WTC11 (cell line): ENCODE measurements around the gene GFPT1. TPM values are rescaled to one million over a fixed set of nuclear protein-coding genes. Genes with fewer than 3 reads are reported as not detected.
"Not testable (repeated sequence)": the region's sequence is repeated elsewhere in the genome, so short reads cannot be mapped to it uniquely, and the experiment has no call there.

Experiments
- ATAC-seq: fragments of 200-7000 bp; cut with Tn5 transposase; 2 replicates; pipeline ENCODE4 v1.10.0; 2021; ENCODE audit warnings: mild to moderate bottlenecking, moderate library complexity
- CTCF ChIA-PET: fragments of 300-600 bp; sonication (Branson Sonifier 250); formaldehyde crosslinking; loops from one replicate; lab custom pipeline; 2021; ENCODE audit warnings: antibody characterized with exemption; lab: Charles Lee
- POLR2A ChIA-PET: fragments of 350-600 bp; sonication (Branson Sonifier 250); formaldehyde crosslinking; loops from one replicate; lab custom pipeline; 2021; ENCODE audit warnings: antibody characterized with exemption; lab: Charles Lee
- DNase-seq: peaks from one replicate; pipeline ENCODE4 v3.0.0; 2021; ENCODE audit warnings: low spot score
- H3K27ac Mint-ChIP-seq: 2 replicates; pipeline ENCODE4 v1.8.0; 2021; ENCODE audit warnings: mixed read lengths
- H3K27me3 Mint-ChIP-seq: 2 replicates; pipeline ENCODE4 v1.8.0; 2021; ENCODE audit warnings: low read depth, mild to moderate bottlenecking, moderate library complexity, mixed read lengths
- H3K36me3 Mint-ChIP-seq: 2 replicates; pipeline ENCODE4 v1.8.0; 2021; ENCODE audit warnings: mixed read lengths
- H3K4me1 Mint-ChIP-seq: 2 replicates; pipeline ENCODE4 v1.8.0; 2022; ENCODE audit warnings: mixed read lengths
- H3K4me3 Mint-ChIP-seq: 2 replicates; pipeline ENCODE4 v1.8.0; 2021; ENCODE audit warnings: mild to moderate bottlenecking, moderate library complexity, mixed read lengths
- H3K9me3 Mint-ChIP-seq: 2 replicates; pipeline ENCODE4 v1.8.0; 2021; ENCODE audit warnings: mixed read lengths
- EMX1 ChIP-seq: fragments of 250-450 bp; sonication (Bioruptor Pico); IDR thresholded peaks from 2 replicates; pipeline ENCODE4 v1.8.0; 2021; ENCODE audit warnings: mild to moderate bottlenecking
- HMGA2 ChIP-seq: fragments of 250-450 bp; sonication (Bioruptor Pico); IDR thresholded peaks from 2 replicates; pipeline ENCODE4 v1.4.0; 2021; ENCODE audit warnings: mild to moderate bottlenecking, moderate library complexity
- RORB ChIP-seq: fragments of 250-450 bp; sonication (Bioruptor Pico); IDR thresholded peaks from 2 replicates; pipeline ENCODE4 v1.9.0; 2021; ENCODE audit warnings: mild to moderate bottlenecking
- TCF7 ChIP-seq: sonication (generic); formaldehyde crosslinking; IDR thresholded peaks from 2 replicates; pipeline ENCODE4 v1.8.0; 2022; ENCODE audit warnings: mild to moderate bottlenecking, low read depth, missing genetic modification reagents, moderate library complexity
- ZNF138 ChIP-seq: sonication (generic); formaldehyde crosslinking; conservative IDR thresholded peaks from 2 replicates; pipeline ENCODE4 v1.8.1; 2022; ENCODE audit warnings: mild to moderate bottlenecking, moderate library complexity, missing genetic modification reagents
- total RNA-seq: library from RNA; stranded (reverse); gene quantifications from 3 replicates; pipeline ENCODE4 v1.2.3, GENCODE V29; 2021
- TF ChIP-seq, protein P1 (sequence below): sonication (generic); formaldehyde crosslinking; IDR thresholded peaks from 2 replicates; pipeline ENCODE4 v1.8.1; 2023; ENCODE audit warnings: mild to moderate bottlenecking, missing genetic modification reagents, borderline replicate concordance
- TF ChIP-seq, protein P2 (sequence below): sonication (generic); formaldehyde crosslinking; IDR thresholded peaks from 2 replicates; pipeline ENCODE4 v1.8.0; 2022; ENCODE audit warnings: missing genetic modification reagents
- TF ChIP-seq, protein P3 (sequence below): sonication (generic); formaldehyde crosslinking; IDR thresholded peaks from 2 replicates; pipeline ENCODE4 v1.8.0; 2023; ENCODE audit warnings: missing genetic modification reagents, mild to moderate bottlenecking, borderline replicate concordance
- TF ChIP-seq, protein P4 (sequence below): sonication (generic); formaldehyde crosslinking; IDR thresholded peaks from 2 replicates; pipeline ENCODE4 v1.8.0; 2022; ENCODE audit warnings: mild to moderate bottlenecking, missing genetic modification reagents
- TF ChIP-seq, protein P5 (sequence below): sonication (generic); formaldehyde crosslinking; IDR thresholded peaks from 2 replicates; pipeline ENCODE4 v1.8.1; 2023; ENCODE audit warnings: mild to moderate bottlenecking, moderate library complexity, missing genetic modification reagents

GFPT1 gene
- total RNA-seq, 1 experiment from 2014 or later, result 65.5 TPM

DNA sequence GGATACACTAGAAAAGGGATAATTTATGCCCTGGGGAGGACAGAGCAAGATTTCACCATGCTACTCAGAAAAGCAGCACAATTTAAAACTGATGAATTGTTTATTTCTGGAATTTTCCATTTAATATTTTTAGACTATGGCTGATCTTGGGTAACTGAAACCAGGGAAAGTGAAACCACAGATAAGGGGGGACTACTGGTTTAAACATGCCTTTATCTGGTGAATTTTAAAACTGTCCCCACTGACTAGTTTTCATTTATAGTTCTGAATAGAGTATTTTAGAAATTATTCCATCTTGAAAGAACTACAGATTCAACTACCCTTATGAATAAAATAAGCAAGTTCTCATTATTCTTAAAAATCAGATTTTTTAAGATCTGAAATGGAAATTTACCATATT is 35.2 kb upstream of the GFPT1 start (continued):
- TF ChIP-seq, protein P1, sequence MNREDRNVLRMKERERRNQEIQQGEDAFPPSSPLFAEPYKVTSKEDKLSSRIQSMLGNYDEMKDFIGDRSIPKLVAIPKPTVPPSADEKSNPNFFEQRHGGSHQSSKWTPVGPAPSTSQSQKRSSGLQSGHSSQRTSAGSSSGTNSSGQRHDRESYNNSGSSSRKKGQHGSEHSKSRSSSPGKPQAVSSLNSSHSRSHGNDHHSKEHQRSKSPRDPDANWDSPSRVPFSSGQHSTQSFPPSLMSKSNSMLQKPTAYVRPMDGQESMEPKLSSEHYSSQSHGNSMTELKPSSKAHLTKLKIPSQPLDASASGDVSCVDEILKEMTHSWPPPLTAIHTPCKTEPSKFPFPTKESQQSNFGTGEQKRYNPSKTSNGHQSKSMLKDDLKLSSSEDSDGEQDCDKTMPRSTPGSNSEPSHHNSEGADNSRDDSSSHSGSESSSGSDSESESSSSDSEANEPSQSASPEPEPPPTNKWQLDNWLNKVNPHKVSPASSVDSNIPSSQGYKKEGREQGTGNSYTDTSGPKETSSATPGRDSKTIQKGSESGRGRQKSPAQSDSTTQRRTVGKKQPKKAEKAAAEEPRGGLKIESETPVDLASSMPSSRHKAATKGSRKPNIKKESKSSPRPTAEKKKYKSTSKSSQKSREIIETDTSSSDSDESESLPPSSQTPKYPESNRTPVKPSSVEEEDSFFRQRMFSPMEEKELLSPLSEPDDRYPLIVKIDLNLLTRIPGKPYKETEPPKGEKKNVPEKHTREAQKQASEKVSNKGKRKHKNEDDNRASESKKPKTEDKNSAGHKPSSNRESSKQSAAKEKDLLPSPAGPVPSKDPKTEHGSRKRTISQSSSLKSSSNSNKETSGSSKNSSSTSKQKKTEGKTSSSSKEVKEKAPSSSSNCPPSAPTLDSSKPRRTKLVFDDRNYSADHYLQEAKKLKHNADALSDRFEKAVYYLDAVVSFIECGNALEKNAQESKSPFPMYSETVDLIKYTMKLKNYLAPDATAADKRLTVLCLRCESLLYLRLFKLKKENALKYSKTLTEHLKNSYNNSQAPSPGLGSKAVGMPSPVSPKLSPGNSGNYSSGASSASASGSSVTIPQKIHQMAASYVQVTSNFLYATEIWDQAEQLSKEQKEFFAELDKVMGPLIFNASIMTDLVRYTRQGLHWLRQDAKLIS, result no peak
- TF ChIP-seq, protein P2, sequence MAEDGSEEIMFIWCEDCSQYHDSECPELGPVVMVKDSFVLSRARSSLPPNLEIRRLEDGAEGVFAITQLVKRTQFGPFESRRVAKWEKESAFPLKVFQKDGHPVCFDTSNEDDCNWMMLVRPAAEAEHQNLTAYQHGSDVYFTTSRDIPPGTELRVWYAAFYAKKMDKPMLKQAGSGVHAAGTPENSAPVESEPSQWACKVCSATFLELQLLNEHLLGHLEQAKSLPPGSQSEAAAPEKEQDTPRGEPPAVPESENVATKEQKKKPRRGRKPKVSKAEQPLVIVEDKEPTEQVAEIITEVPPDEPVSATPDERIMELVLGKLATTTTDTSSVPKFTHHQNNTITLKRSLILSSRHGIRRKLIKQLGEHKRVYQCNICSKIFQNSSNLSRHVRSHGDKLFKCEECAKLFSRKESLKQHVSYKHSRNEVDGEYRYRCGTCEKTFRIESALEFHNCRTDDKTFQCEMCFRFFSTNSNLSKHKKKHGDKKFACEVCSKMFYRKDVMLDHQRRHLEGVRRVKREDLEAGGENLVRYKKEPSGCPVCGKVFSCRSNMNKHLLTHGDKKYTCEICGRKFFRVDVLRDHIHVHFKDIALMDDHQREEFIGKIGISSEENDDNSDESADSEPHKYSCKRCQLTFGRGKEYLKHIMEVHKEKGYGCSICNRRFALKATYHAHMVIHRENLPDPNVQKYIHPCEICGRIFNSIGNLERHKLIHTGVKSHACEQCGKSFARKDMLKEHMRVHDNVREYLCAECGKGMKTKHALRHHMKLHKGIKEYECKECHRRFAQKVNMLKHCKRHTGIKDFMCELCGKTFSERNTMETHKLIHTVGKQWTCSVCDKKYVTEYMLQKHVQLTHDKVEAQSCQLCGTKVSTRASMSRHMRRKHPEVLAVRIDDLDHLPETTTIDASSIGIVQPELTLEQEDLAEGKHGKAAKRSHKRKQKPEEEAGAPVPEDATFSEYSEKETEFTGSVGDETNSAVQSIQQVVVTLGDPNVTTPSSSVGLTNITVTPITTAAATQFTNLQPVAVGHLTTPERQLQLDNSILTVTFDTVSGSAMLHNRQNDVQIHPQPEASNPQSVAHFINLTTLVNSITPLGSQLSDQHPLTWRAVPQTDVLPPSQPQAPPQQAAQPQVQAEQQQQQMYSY (CRISPR knock-in tag), result no peak
- TF ChIP-seq, protein P3, sequence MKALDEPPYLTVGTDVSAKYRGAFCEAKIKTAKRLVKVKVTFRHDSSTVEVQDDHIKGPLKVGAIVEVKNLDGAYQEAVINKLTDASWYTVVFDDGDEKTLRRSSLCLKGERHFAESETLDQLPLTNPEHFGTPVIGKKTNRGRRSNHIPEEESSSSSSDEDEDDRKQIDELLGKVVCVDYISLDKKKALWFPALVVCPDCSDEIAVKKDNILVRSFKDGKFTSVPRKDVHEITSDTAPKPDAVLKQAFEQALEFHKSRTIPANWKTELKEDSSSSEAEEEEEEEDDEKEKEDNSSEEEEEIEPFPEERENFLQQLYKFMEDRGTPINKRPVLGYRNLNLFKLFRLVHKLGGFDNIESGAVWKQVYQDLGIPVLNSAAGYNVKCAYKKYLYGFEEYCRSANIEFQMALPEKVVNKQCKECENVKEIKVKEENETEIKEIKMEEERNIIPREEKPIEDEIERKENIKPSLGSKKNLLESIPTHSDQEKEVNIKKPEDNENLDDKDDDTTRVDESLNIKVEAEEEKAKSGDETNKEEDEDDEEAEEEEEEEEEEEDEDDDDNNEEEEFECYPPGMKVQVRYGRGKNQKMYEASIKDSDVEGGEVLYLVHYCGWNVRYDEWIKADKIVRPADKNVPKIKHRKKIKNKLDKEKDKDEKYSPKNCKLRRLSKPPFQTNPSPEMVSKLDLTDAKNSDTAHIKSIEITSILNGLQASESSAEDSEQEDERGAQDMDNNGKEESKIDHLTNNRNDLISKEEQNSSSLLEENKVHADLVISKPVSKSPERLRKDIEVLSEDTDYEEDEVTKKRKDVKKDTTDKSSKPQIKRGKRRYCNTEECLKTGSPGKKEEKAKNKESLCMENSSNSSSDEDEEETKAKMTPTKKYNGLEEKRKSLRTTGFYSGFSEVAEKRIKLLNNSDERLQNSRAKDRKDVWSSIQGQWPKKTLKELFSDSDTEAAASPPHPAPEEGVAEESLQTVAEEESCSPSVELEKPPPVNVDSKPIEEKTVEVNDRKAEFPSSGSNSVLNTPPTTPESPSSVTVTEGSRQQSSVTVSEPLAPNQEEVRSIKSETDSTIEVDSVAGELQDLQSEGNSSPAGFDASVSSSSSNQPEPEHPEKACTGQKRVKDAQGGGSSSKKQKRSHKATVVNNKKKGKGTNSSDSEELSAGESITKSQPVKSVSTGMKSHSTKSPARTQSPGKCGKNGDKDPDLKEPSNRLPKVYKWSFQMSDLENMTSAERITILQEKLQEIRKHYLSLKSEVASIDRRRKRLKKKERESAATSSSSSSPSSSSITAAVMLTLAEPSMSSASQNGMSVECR (CRISPR knock-in tag), result no peak
- TF ChIP-seq, all 79 proteins: peak for 0

DNA sequence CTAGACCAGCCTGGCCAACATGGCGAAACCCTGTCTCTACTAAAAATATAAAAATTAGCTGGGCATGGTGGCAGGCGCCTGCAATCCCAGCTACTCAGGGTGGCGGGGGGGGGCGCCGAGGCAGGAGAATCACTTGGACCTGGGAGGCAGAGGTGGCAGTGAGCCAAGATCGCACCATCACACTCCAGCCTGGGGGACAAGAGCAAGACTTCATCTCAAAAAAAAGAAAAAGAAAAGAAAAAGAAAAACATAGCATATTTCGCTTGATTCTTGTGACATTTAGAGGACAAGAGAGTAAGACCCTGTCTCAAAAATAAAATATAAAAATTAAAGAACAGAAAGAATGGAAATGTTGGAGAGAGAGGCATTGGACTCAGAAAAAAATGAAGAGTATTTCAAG is 32.1 kb upstream of the GFPT1 start:
- H3K27me3 Mint-ChIP-seq, ATAC-seq, H3K4me1 Mint-ChIP-seq, H3K27ac Mint-ChIP-seq, H3K4me3 Mint-ChIP-seq, H3K9me3 Mint-ChIP-seq, CTCF ChIA-PET, DNase-seq, POLR2A ChIA-PET: not testable (repeated sequence)
- H3K36me3 Mint-ChIP-seq, result peaks cover 31% of the 10 kb centered on the region

DNA sequence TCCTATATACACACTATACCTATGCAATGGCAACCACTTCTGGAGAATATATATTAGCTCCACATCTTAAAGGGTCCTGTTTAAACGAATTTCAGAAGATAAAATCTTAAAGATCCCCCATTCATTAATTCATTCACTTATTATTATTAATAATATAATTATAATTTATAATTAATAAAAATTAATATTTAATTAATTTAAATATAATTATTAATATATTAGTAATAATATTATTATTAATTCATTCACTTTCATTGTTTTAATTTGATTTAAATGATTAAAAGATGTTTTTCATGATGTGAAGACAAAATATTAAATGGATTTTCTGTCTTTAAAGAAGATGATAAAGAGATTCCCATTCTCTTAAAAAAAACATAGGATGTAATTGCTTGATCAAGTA is 29.1 kb upstream of the GFPT1 start:
- DNase-seq, result no peak
- Mint-ChIP-seq H3K9me3 (no peaks in the 10 kb centered on the region), H3K27me3 (no peaks in the 10 kb centered on the region), H3K4me1 (no peaks in the 10 kb centered on the region), H3K27ac (no peak overlapping the region)
- no peak for ATAC-seq
- POLR2A ChIA-PET, result no interaction called here
- TF ChIP-seq RORB (CRISPR knock-in tag) (no peak), HMGA2 (CRISPR knock-in tag) (peak; percentile 95; the same call in 1 of the 2 replicates)
- TF ChIP-seq, all 79 proteins: peak for 1
- H3K36me3 Mint-ChIP-seq, result peaks cover 29% of the 10 kb centered on the region
- no peak overlapping the region for H3K4me3 Mint-ChIP-seq
- CTCF ChIA-PET, result interaction anchor here (0.5 kb wide), 1 partner anchor 9 kb away, joined by 3 read pairs; no protein-coding TSS in a partner anchor

DNA sequence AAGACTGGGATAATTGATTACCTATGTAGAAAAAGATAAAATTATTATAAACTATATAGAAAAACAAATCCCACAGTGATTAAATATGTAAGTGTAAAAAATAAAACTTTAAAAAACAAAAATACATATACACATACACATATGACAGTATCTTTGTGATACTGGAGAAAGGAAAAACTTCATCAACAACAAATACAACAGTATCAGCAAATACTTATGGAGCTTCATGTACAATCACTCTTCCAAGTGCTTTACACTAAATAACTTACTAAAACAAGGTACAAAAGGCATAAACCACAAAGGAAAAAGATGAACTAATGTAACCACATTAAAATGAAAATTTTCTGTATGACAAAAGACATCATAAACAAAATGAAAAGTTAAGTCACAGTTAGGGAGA is 24.1 kb upstream of the GFPT1 start:
- H3K9me3 Mint-ChIP-seq, result no peaks in the 10 kb centered on the region
- H3K4me3 Mint-ChIP-seq, result no peak overlapping the region
- H3K4me1 Mint-ChIP-seq, result no peaks in the 10 kb centered on the region
- ATAC-seq (no peak), DNase-seq (no peak)
- no peak overlapping the region for H3K27ac Mint-ChIP-seq
- H3K27me3 Mint-ChIP-seq, result no peaks in the 10 kb centered on the region
- TF ChIP-seq, protein P4, sequence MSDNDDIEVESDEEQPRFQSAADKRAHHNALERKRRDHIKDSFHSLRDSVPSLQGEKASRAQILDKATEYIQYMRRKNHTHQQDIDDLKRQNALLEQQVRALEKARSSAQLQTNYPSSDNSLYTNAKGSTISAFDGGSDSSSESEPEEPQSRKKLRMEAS (CRISPR knock-in tag), result no peak
- TF ChIP-seq, protein P5, sequence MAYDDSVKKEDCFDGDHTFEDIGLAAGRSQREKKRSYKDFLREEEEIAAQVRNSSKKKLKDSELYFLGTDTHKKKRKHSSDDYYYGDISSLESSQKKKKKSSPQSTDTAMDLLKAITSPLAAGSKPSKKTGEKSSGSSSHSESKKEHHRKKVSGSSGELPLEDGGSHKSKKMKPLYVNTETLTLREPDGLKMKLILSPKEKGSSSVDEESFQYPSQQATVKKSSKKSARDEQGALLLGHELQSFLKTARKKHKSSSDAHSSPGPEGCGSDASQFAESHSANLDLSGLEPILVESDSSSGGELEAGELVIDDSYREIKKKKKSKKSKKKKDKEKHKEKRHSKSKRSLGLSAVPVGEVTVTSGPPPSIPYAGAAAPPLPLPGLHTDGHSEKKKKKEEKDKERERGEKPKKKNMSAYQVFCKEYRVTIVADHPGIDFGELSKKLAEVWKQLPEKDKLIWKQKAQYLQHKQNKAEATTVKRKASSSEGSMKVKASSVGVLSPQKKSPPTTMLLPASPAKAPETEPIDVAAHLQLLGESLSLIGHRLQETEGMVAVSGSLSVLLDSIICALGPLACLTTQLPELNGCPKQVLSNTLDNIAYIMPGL (CRISPR knock-in tag), result no peak
- no peak for TF ChIP-seq ZNF138 (CRISPR knock-in tag)
- TF ChIP-seq RORB (CRISPR knock-in tag), result no peak
- TF ChIP-seq TCF7 (CRISPR knock-in tag), result no peak
- TF ChIP-seq EMX1, result no peak
- CTCF ChIA-PET, result no interaction called here
- POLR2A ChIA-PET, result no interaction called here
- H3K36me3 Mint-ChIP-seq, result peaks cover 21% of the 10 kb centered on the region
